Astrocyte (in vitro differentiated cells and primary cell): ENCODE measurements around the gene DSCAM. TPM values are rescaled to one million over a fixed set of nuclear protein-coding genes. Genes with fewer than 3 reads are reported as not detected.

ENCODE experiments used
- DNase-seq: peaks from one replicate; pipeline ENCODE4 v3.0.0-alpha.2; 2010; ENCODE audit warnings: low read depth
- FAIRE-seq: peaks from 2 replicates; lab custom pipeline; 2011; peaks lifted over from hg19 to GRCh38; lab: Jason Lieb, UNC
- H2AFZ ChIP-seq: 2 replicates; pipeline ENCODE4 v1.6.0; 2012; ENCODE audit warnings: low read depth, low read length, inconsistent platforms
- H3K27ac ChIP-seq: 2 replicates; pipeline ENCODE4 v1.5.1; 2011; ENCODE audit warnings: low read depth, low read length, inconsistent platforms
- H3K27me3 ChIP-seq: 2 replicates; pipeline ENCODE4 v1.6.0; 2011; ENCODE audit warnings: low read length, inconsistent platforms; ENCODE audit not compliant: insufficient read depth
- H3K36me3 ChIP-seq: 2 replicates; pipeline ENCODE4 v1.5.1; 2011; ENCODE audit warnings: low read length, inconsistent platforms; ENCODE audit not compliant: insufficient read depth
- H3K4me1 ChIP-seq: 2 replicates; pipeline ENCODE4 v1.5.1; 2011; ENCODE audit warnings: low read length, inconsistent platforms; ENCODE audit not compliant: insufficient read depth
- H3K4me2 ChIP-seq: 2 replicates; pipeline ENCODE4 v1.6.0; 2012; ENCODE audit warnings: low read length, inconsistent platforms
- H3K4me3 ChIP-seq: 2 replicates; pipeline ENCODE4 v1.5.1; 2011; ENCODE audit warnings: low read depth, mild to moderate bottlenecking, low read length, inconsistent platforms; ENCODE audit not compliant: insufficient read depth
- H3K79me2 ChIP-seq: 2 replicates; pipeline ENCODE4 v1.6.0; 2012; ENCODE audit warnings: mild to moderate bottlenecking, low read length, inconsistent platforms; ENCODE audit not compliant: insufficient read depth
- H3K9ac ChIP-seq: 2 replicates; pipeline ENCODE4 v1.6.0; 2012; ENCODE audit warnings: mild to moderate bottlenecking, low read length, inconsistent platforms
- H3K9me3 ChIP-seq: 2 replicates; pipeline ENCODE4 v1.5.1; 2012; ENCODE audit warnings: low read depth, mild to moderate bottlenecking, low read length, inconsistent platforms; ENCODE audit not compliant: insufficient read depth
- H4K20me1 ChIP-seq: 2 replicates; pipeline ENCODE4 v1.6.0; 2012; ENCODE audit warnings: low read length, inconsistent platforms; ENCODE audit not compliant: insufficient read depth
- H3K27ac Mint-ChIP-seq: one replicate; pipeline ENCODE4 v1.8.0; 2021; ENCODE audit warnings: mild to moderate bottlenecking, mixed read lengths; ENCODE audit not compliant: unreplicated experiment
- H3K27me3 Mint-ChIP-seq: one replicate; pipeline ENCODE4 v1.8.0; 2021; ENCODE audit warnings: low read depth, mixed read lengths; ENCODE audit not compliant: unreplicated experiment
- H3K36me3 Mint-ChIP-seq: one replicate; pipeline ENCODE4 v1.8.0; 2021; ENCODE audit warnings: low read depth, mixed read lengths; ENCODE audit not compliant: unreplicated experiment
- H3K4me1 Mint-ChIP-seq: one replicate; pipeline ENCODE4 v1.8.0; 2021; ENCODE audit warnings: low read depth, mixed read lengths; ENCODE audit not compliant: unreplicated experiment
- H3K4me3 Mint-ChIP-seq: one replicate; pipeline ENCODE4 v1.8.0; 2021; ENCODE audit warnings: mild to moderate bottlenecking, moderate library complexity, mixed read lengths; ENCODE audit not compliant: unreplicated experiment
- H3K9me3 Mint-ChIP-seq: one replicate; pipeline ENCODE4 v1.8.0; 2021; ENCODE audit warnings: mild to moderate bottlenecking, mixed read lengths; ENCODE audit not compliant: unreplicated experiment
- CTCF ChIP-seq: IDR thresholded peaks from 2 replicates; pipeline ENCODE4 v1.5.1; 2011; ENCODE audit warnings: low read depth, mild to moderate bottlenecking, inconsistent platforms, low read length, moderate library complexity; ENCODE audit not compliant: insufficient read depth
- EZH2 ChIP-seq: IDR thresholded peaks from 2 replicates; pipeline ENCODE4 v1.6.1; 2012; ENCODE audit warnings: mild to moderate bottlenecking, low read length, inconsistent platforms; ENCODE audit not compliant: insufficient read depth
- total RNA-seq: library from RNA; stranded (reverse); gene quantifications from 2 replicates; pipeline ENCODE4 v1.2.1, GENCODE V29; 2021

DSCAM gene
- total RNA-seq, 1 donor from 2014 or later = 0.18 TPM

- no peaks in the 10 kb centered on the region for H3K36me3 Mint-ChIP-seq
- Histone ChIP-seq H3K9ac (no peak overlapping the region), H3K4me1 (no peaks in the 10 kb centered on the region), H4K20me1 (no peaks in the 10 kb centered on the region), H3K4me2 (no peak overlapping the region), H3K4me3 (no peak overlapping the region), H3K36me3 (no peaks in the 10 kb centered on the region), H3K79me2 (no peaks in the 10 kb centered on the region), H3K27me3 (no peaks in the 10 kb centered on the region), H2AFZ (no peak overlapping the region), H3K27ac (no peak overlapping the region), H3K9me3 (no peaks in the 10 kb centered on the region)
- DNase-seq = no peak
- no peaks in the 10 kb centered on the region for H3K27me3 Mint-ChIP-seq
- H3K27ac Mint-ChIP-seq = no peak overlapping the region
- H3K9me3 Mint-ChIP-seq = peaks cover 7% of the 10 kb centered on the region
- no peaks in the 10 kb centered on the region for H3K4me1 Mint-ChIP-seq
- FAIRE-seq = no peak
- no peak for TF ChIP-seq EZH2
- no peak for TF ChIP-seq CTCF
- H3K4me3 Mint-ChIP-seq = no peak overlapping the region
Measured at GRCh38 chr21:40567501-40567900, 279.5 kb downstream of the DSCAM start.

GRCh38 chr21:40566486-40566885, 280.5 kb downstream of the DSCAM start:
- FAIRE-seq = no peak

More at GRCh38 chr21:40566486-40566885, 280.5 kb downstream of the DSCAM start:
- Histone ChIP-seq H3K36me3 (no peaks in the 10 kb centered on the region), H3K4me2 (no peak overlapping the region), H4K20me1 (no peaks in the 10 kb centered on the region), H3K4me1 (no peaks in the 10 kb centered on the region), H2AFZ (no peak overlapping the region), H3K27ac (no peak overlapping the region), H3K9me3 (no peaks in the 10 kb centered on the region), H3K27me3 (no peaks in the 10 kb centered on the region), H3K79me2 (no peaks in the 10 kb centered on the region), H3K4me3 (no peak overlapping the region), H3K9ac (no peak overlapping the region)
- TF ChIP-seq CTCF (no peak), EZH2 (no peak)
- H3K9me3 Mint-ChIP-seq = peaks cover 11% of the 10 kb centered on the region
- H3K27me3 Mint-ChIP-seq = no peaks in the 10 kb centered on the region
- H3K4me3 Mint-ChIP-seq = no peak overlapping the region
- H3K36me3 Mint-ChIP-seq = no peaks in the 10 kb centered on the region
- no peak for DNase-seq
- no peaks in the 10 kb centered on the region for H3K4me1 Mint-ChIP-seq
- no peak overlapping the region for H3K27ac Mint-ChIP-seq
